Left renal cortex interstitium (tissue), 4 donors: ENCODE data around the gene C3orf70. TPM values are rescaled to one million over a fixed set of nuclear protein-coding genes. Genes with fewer than 3 reads are reported as not detected.

Experiments
- DNase-seq, 4 donors: peaks; one replicate each; pipeline ENCODE4 v3.0.0-alpha.2; 2013; ENCODE audit warnings: low read depth in 4 of 4, low spot score in 2 of 4, missing footprints in 1 of 4
- polyA plus RNA-seq, 4 donors: library from polyadenylated mRNA; unstranded; fragments of 120-200 nt; gene quantifications; one replicate each; pipeline ENCODE4 v1.2.1, GENCODE V29; 2013; ENCODE audit not compliant: insufficient read length in 4 of 4

C3orf70 gene
- polyA plus RNA-seq: 1 to 10 TPM; 7.4 to 9.4 (median 8.1) TPM

- DNase-seq: peak in 3 of 4 donors; percentile 48 to 65 (median 53)
These were observed at the start of gene C3orf70 for GRCh38 chr3:185152410-185153170. TSS of gene C3orf70 (minus strand) at chr3:185153060. CDS start at chr3:185152823, 237 bp downstream.

GRCh38 chr3:185200639-185201038 lies 47.8 kb upstream of the C3orf70 start:
- no peak for DNase-seq

DNA sequence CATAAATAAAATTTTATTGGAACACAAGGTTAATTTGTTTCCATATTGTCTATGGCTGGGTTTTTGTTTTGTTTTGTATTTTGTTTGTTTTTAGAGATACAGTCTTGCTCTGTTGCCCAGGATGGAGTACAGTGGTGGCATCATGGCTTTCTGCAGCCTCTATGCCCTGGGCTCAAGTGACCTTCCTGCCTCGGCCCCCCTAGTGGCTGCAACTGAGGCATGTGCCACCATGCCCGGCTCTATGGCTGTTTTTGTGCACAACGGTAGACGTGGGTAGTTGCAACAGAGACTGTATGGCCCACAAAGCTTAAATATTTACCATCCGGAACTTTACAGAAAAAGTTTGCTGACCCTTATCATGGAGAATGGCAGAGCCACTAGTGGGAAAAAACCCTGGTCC lies 46.8 kb upstream of the C3orf70 start:
- DNase-seq: no peak

GRCh38 chr3:185199206-185199605 lies 46.3 kb upstream of the C3orf70 start:
- DNase-seq: no peak

GRCh38 chr3:185197068-185197467 lies 44.2 kb upstream of the C3orf70 start:
- DNase-seq: no peak

DNA sequence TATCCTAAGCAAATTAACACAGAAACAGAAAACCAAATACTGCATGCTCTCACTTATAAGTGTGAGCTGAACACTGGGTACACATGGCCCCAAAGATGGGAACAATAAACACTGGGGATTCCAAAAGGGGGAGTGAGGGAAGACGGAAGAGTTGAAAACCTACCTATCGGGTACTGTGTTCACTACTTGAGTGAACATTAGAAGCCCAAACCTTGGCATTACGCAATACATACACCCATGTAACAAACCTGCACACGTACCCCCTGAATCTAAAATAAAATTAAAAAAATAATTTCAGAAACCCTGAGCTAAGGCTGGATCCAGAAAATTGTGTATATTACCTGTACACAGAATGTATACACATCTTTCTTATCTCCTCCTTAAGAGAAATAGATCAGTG lies 42.8 kb upstream of the C3orf70 start:
- DNase-seq: no peak

- DNase-seq: no peak
These were observed 36.0 kb upstream of the C3orf70 start for GRCh38 chr3:185188816-185189215.

DNA sequence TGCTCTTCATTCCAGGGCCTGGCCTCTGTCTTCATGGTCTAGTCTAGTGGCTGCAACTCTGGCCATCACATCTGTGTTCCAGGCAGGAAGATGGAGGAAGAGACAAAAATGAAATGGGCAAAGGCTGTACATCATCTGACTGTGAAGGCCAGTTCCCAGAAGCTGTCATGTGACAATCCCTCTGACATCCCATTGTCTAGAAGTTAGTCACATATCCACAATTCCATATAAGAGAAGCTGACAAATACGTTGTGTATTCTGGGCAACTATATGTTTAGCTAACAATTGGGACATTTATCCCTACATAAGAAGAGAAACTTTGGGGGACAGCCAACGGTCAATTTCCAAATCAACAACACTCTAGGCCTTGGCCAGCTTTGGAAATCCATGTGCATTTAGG lies 34.5 kb upstream of the C3orf70 start:
- no peak for DNase-seq

DNA sequence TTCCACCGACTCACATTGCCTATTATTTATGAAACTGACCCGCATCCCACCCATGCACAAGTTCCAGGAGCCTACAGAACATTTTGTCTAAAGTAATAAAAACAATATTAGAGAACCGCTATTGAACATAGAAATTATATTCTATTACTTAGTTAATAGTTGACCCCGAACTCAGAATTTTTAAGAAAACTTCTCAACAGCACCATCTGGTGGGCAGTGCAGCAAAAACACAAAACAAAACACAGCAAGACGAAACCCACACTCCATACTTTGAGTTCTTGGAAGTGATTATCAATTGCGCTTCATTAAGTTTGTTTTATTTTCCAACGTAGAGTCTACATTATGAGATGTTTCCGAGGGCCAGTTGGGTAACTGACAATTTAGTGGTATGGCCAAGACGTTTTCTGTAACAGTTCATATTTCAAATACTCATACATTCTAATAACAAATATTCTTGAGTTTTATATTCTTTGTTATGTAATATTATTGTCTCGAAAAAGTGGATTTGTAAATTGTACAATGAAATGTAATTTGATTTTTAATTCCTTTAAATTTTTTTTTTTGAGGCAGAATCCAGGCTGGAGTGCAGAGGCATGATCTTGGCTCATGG lies 24.0 kb upstream of the C3orf70 start:
- DNase-seq: peak in 2 of 4 donors; percentile 31 to 41

- peak in 2 of 4 donors; percentile 6 to 48 for DNase-seq
These were observed 22.6 kb upstream of the C3orf70 start for GRCh38 chr3:185175370-185175987.

- DNase-seq: no peak
These were observed 19.5 kb upstream of the C3orf70 start for GRCh38 chr3:185172086-185173049.

GRCh38 chr3:185164428-185165217 lies 11.8 kb upstream of the C3orf70 start:
- no peak for DNase-seq

GRCh38 chr3:185162634-185163033 lies 9.8 kb upstream of the C3orf70 start:
- no peak for DNase-seq

- no peak for DNase-seq
These were observed 8.9 kb upstream of the C3orf70 start for GRCh38 chr3:185161761-185162160.

- no peak for DNase-seq
These were observed 4.5 kb upstream of the C3orf70 start for GRCh38 chr3:185157347-185157746.

GRCh38 chr3:185155678-185156077 lies 2.8 kb upstream of the C3orf70 start:
- no peak for DNase-seq

DNA sequence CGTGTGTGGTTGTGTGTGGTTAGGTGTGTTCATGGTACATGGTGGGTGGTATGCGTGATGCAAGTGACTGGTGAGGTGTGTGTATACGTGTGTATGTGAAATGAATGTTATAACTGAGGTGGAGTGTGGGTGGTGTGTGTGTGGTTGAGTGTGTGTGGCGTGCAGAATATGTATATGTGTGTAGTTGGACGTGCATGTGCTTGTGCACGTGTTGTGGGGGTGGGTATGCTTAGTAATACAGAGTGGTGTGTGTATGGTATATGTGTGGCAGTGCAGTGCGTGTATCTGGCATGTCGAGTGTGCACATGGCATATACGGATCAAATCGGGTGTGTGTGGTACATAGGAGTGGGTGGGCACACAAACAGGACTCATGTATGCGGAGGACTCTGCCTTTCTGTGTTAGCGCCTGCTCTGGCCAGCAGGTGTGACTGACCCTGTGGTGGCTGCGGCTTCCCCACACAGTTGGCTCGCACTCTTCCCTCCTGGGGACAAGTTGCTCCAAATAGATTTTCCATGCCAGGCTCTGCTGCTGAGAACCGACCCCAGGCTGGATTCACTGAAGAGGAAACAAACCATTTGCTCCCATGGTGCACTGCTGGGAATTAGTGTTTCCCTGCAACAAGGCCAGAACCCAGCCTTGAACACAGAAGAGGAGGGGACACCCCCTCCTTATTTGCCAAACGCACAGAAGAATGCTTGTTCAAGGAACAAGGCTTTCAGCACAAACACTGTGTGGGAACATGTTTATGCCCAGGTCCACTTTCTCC lies 1.2 kb upstream of the C3orf70 start:
- DNase-seq: no peak

DNA sequence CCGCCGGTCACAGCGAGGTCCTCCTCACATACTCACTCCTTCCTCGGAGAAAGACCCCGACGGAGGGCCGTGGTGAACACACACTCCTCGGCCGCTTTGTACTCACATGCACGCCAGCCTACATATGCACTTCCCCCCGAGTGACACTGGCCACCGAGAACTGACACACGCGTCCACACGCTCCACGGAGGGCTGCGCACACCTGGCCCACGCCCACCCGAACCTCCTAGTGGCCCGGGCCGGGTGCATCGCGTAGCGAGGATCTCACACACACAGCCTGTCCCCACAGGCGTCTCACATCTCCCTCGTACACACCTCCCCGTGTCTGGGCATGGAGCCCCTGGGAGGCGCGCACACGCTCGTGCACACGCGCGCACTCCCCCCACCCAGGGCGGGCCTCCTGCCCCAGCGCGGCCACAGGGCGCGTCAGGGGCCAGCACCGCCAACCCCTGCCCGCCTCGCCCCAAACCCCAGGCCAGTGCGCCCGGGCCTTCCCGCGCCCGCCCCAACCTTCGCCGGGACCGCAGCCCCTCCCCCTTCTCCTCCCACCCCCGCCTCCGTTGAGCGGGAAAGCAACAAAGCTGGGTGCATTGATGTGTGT lies 411 bp upstream of the C3orf70 start:
- DNase-seq: peak in 2 of 4 donors; percentile 39 to 49
